C4-2B (cell line): ENCODE measurements around the gene ARMC3.
"Not testable (repeated sequence)": the region's sequence is repeated elsewhere in the genome, so short reads cannot be mapped to it uniquely, and the experiment has no call there.

Experiments used
- H3K27ac ChIP-seq: fragments of 450-650 bp; 2 replicates; pipeline ENCODE4 v1.5.1; 2017
- ZFX ChIP-seq: fragments of 450-650 bp; IDR thresholded peaks from 2 replicates; pipeline ENCODE4 v1.6.1; 2017
- TF ChIP-seq, protein P1 (sequence below): fragments of 450-650 bp; conservative IDR thresholded peaks from 2 replicates; pipeline ENCODE4 v1.5.1; 2017; ENCODE audit warnings: mild to moderate bottlenecking

The ARMC3 gene

GRCh38 chr10:22912763-22913384 lies 15.0 kb upstream of the ARMC3 start:
- no peak for TF ChIP-seq ZFX
- TF ChIP-seq, protein P1, sequence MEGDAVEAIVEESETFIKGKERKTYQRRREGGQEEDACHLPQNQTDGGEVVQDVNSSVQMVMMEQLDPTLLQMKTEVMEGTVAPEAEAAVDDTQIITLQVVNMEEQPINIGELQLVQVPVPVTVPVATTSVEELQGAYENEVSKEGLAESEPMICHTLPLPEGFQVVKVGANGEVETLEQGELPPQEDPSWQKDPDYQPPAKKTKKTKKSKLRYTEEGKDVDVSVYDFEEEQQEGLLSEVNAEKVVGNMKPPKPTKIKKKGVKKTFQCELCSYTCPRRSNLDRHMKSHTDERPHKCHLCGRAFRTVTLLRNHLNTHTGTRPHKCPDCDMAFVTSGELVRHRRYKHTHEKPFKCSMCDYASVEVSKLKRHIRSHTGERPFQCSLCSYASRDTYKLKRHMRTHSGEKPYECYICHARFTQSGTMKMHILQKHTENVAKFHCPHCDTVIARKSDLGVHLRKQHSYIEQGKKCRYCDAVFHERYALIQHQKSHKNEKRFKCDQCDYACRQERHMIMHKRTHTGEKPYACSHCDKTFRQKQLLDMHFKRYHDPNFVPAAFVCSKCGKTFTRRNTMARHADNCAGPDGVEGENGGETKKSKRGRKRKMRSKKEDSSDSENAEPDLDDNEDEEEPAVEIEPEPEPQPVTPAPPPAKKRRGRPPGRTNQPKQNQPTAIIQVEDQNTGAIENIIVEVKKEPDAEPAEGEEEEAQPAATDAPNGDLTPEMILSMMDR, result no peak
- no peak overlapping the region for H3K27ac ChIP-seq

DNA sequence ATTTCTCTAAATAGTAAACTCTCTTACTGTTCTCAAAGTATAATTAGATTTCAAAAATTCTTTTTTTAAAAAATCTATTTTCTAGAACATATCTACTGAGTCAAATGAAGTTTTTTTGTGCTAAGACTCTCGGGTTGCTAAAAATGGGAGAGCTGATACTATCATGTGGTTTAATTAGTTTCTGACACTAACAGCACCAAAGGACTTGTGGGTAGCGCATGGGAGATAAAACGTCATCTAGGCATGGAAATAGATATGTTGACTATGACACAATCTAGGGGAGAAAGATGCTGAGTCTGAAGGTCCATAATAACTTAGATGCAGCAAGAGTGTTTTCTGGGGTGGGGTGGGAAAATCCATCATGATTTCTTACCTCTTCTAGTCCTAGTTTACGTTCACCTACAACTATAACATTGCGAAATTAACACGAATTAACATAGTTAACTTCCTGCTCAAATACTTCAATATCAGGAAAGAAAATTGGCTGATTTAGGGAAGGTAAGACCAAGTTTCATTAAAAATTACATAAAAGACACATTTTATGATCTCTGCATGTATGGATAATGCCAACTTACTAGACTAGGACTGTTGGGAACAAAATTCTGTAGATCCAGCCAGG lies 14.3 kb upstream of the ARMC3 start:
- TF ChIP-seq, protein P1, result no peak
- no peak for TF ChIP-seq ZFX
- no peak overlapping the region for H3K27ac ChIP-seq

- H3K27ac ChIP-seq, result no peak overlapping the region
- TF ChIP-seq, protein P1, result no peak
- TF ChIP-seq ZFX, result no peak
Observed at GRCh38 chr10:22915314-22915713, 12.5 kb upstream of the ARMC3 start.

DNA sequence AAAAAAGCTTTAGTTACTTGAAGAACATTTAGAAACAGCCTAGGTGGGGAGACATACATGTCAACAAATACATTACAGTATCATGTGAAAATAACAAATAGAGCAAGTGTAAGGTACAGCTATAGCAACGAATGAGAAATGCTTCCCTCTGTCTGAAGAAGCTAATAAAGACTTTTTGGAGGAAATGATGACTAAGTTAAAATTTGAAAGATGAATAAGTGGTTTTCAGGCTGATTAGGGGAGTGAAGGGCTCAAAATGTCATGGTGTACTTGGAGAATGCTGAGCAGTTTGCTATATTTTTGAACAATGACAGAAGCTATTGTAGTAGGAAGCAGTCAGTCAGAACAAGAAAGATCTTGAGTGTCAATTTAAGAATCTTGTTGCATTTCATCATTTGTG lies 2.8 kb upstream of the ARMC3 start:
- TF ChIP-seq ZFX, result no peak
- H3K27ac ChIP-seq, result no peak overlapping the region

DNA sequence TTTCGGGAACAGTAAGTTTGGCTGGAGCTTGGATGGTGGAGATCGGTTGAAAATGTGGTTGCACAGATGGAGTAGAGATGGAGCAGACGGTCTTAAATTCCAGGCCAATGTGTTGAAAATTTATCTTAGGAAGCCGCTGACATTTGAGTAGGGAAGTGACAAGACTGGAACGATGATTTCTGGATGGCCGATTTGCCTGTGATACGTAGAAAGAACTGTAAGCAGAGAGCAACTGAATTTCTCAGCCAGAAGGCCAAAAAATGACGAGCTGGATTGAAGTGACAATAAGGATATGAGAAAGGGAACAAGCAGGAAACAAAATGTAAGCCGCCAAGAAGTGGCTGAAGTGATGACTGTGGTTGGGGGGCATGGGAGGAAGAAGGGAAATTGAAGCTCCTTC lies 687 bp upstream of the ARMC3 start:
- H3K27ac ChIP-seq, result no peak overlapping the region
- TF ChIP-seq, protein P1, result no peak
- no peak for TF ChIP-seq ZFX

DNA sequence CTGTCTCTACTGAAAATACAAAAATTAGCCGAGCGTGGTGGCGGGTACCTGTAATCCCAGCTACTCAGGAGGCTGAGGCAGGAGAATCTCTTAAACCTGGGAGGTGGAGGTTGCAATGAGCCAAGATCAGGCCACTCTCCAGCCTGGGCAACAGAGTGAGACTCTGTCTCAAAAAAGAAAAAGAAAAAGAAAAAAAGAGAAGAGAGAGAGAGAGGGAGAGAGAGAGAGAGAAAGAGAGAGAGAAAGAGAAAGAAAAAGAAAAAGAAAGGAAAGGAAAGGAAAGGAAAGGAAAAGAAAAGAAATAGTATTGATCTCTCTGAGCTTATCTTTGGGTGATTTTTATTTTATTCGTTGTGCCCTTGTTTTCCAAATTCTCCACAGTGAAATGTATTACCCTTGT lies 1.2 kb downstream of the ARMC3 start:
- not testable (repeated sequence) for H3K27ac ChIP-seq

DNA sequence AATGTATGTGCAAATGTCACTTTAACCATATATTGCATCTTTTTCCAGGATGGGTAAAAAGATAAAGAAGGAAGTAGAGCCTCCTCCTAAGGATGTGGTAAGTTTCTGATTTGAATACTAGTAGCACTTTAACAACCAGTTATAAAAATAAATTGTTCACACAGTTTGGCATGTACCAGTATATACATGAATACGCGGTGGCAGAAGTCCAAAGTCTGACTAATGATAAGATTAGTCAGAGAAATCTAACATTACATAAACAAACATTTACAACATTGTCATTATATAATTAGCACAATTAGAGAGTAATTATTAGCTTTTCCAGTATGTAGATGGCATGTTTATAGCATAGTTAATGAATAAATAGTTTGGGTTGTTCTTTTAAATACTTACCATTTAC lies 4.1 kb downstream of the ARMC3 start:
- TF ChIP-seq, protein P1, result no peak
- no peak for TF ChIP-seq ZFX
- no peak overlapping the region for H3K27ac ChIP-seq

DNA sequence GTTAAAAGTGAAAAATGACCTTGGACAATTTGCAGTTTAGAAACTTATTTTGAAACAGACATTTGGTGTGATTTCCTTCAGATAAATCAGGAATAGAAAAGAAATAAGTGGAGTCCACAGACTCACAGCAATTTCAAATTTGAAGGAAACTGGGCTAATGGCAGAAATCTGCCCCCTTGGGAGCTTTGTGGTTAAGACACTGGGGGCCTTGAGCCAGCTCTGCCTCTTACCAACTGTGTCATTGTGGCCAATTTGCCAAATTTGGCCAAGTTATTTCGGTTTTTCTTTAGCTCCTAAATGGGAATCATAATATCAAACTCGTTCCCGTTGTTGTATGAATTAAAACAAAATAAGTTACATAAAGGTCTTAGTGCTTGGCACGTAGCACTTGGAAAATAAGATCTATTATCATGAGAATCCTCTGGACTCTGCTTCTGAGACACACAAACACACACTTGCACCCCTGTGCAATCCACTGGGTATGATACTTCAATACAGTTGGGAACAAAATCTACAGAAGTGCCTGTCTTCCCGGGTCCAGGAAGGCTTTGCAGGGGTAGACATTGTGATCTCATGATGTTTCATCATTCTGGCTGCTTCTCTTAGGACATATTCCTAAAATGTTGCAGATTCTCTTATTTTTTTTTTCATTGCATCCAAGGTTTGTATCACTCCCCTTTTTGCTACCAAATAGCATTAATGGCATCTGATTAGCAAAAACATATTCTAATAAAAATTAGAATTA lies 4.9 kb downstream of the ARMC3 start:
- H3K27ac ChIP-seq, result no peak overlapping the region
- TF ChIP-seq, protein P1, result no peak
- no peak for TF ChIP-seq ZFX
